ENCODE data around the gene SGCD. TPM values are rescaled to one million over a fixed set of nuclear protein-coding genes. Genes with fewer than 3 reads are reported as not detected.

Gene SGCD
- total RNA-seq, 2 experiments from 2014 or later, result not detected

- H3K9me3 ChIP-seq (ENCODE audit: control insufficient read depth in 1 of 2, insufficient read depth in 1 of 2, low read length in 2 of 2), result no peaks in the 10 kb centered on the region
- H3K4me1 ChIP-seq (ENCODE audit: insufficient read depth, low read length), result no peaks in the 10 kb centered on the region
- H3K27ac ChIP-seq (ENCODE audit: low read depth in 1 of 2, low read length in 2 of 2), result no peak overlapping the region
- ChIA-PET CTCF (no interaction called here), POLR2A (no interaction called here)
- no peaks in the 10 kb centered on the region for H3K9me3 Mint-ChIP-seq
- intact Hi-C loops (cut with DNase I, micrococcal nuclease), result no loop called here
- no peaks in the 10 kb centered on the region for H3K27me3 ChIP-seq (ENCODE audit: control insufficient read depth in 1 of 2, insufficient read depth in 2 of 2, low read length in 2 of 2)
- ATAC-seq (ENCODE audit: poor library complexity), result no peak
- no peaks in the 10 kb centered on the region for H3K4me1 Mint-ChIP-seq (ENCODE audit: low read depth)
- H3K36me3 ChIP-seq (ENCODE audit: insufficient read depth, low read length), result no peaks in the 10 kb centered on the region
- DNase-seq, result no peak
- H3K4me3 ChIP-seq (ENCODE audit: low read length), result no peak overlapping the region
- H3K27ac Mint-ChIP-seq, result no peak overlapping the region
- H3K27me3 Mint-ChIP-seq, result peaks cover 17% of the 10 kb centered on the region
- TF ChIP-seq CTCF (IDR thresholded peaks at IDR 0.05), result no peak
- H3K4me3 Mint-ChIP-seq, result no peak overlapping the region
- H3K36me3 Mint-ChIP-seq (ENCODE audit: low read depth), result no peaks in the 10 kb centered on the region
These were observed 229.9 kb downstream of the SGCD start for GRCh38 chr5:156556666-156557406.

GRCh38 chr5:156560002-156560401, 233.0 kb downstream of the SGCD start:
- ChIA-PET CTCF (no interaction called here), POLR2A (no interaction called here)
- Histone ChIP-seq H3K4me1 (ENCODE audit: insufficient read depth, low read length) (no peaks in the 10 kb centered on the region), H3K4me3 (ENCODE audit: low read length) (no peak overlapping the region), H3K27ac (ENCODE audit: low read depth in 1 of 2, low read length in 2 of 2) (no peak overlapping the region), H3K9me3 (ENCODE audit: control insufficient read depth in 1 of 2, insufficient read depth in 1 of 2, low read length in 2 of 2) (no peaks in the 10 kb centered on the region), H3K27me3 (ENCODE audit: control insufficient read depth in 1 of 2, insufficient read depth in 2 of 2, low read length in 2 of 2) (no peaks in the 10 kb centered on the region), H3K36me3 (ENCODE audit: insufficient read depth, low read length) (no peaks in the 10 kb centered on the region)
- ATAC-seq (ENCODE audit: poor library complexity), result no peak
- Mint-ChIP-seq H3K27ac (no peak overlapping the region), H3K36me3 (ENCODE audit: low read depth) (no peaks in the 10 kb centered on the region), H3K27me3 (peaks cover 26% of the 10 kb centered on the region), H3K4me1 (ENCODE audit: low read depth) (no peaks in the 10 kb centered on the region), H3K9me3 (no peaks in the 10 kb centered on the region), H3K4me3 (no peak overlapping the region)
- no peak for TF ChIP-seq CTCF (IDR thresholded peaks at IDR 0.05)
- intact Hi-C loops (cut with DNase I, micrococcal nuclease), result no loop called here
- DNase-seq, result no peak

- peaks cover 26% of the 10 kb centered on the region for H3K27me3 Mint-ChIP-seq
- Histone ChIP-seq H3K4me1 (ENCODE audit: insufficient read depth, low read length) (no peaks in the 10 kb centered on the region), H3K4me3 (ENCODE audit: low read length) (no peak overlapping the region), H3K36me3 (ENCODE audit: insufficient read depth, low read length) (no peaks in the 10 kb centered on the region), H3K27me3 (ENCODE audit: control insufficient read depth in 1 of 2, insufficient read depth in 2 of 2, low read length in 2 of 2) (no peaks in the 10 kb centered on the region), H3K9me3 (ENCODE audit: control insufficient read depth in 1 of 2, insufficient read depth in 1 of 2, low read length in 2 of 2) (no peaks in the 10 kb centered on the region), H3K27ac (ENCODE audit: low read depth in 1 of 2, low read length in 2 of 2) (no peak overlapping the region)
- H3K36me3 Mint-ChIP-seq (ENCODE audit: low read depth), result no peaks in the 10 kb centered on the region
- H3K4me1 Mint-ChIP-seq (ENCODE audit: low read depth), result no peaks in the 10 kb centered on the region
- ChIA-PET POLR2A (no interaction called here), CTCF (no interaction called here)
- no peak for TF ChIP-seq CTCF (IDR thresholded peaks at IDR 0.05)
- DNase-seq, result no peak
- no peaks in the 10 kb centered on the region for H3K9me3 Mint-ChIP-seq
- no peak overlapping the region for H3K27ac Mint-ChIP-seq
- no peak for ATAC-seq (ENCODE audit: poor library complexity)
- intact Hi-C loops (cut with DNase I, micrococcal nuclease), result no loop called here
- no peak overlapping the region for H3K4me3 Mint-ChIP-seq
These were observed 234.7 kb downstream of the SGCD start for GRCh38 chr5:156561651-156562050.

All from CD4-positive, alpha-beta T cell (primary cell).